Osteocyte (in vitro differentiated cells): ENCODE measurements around the gene FOXL3. TPM values are rescaled to one million over a fixed set of nuclear protein-coding genes. Genes with fewer than 3 reads are reported as not detected.

Source experiments
- DNase-seq: peaks from one replicate; pipeline ENCODE4 v3.0.0; 2021; ENCODE audit warnings: mixed read lengths; ENCODE audit not compliant: unreplicated experiment; ENCODE audit errors: extremely low spot score
- H3K27ac Mint-ChIP-seq: one replicate; pipeline ENCODE4 v1.8.0; 2021; ENCODE audit warnings: mild to moderate bottlenecking, mixed read lengths; ENCODE audit not compliant: unreplicated experiment
- H3K27me3 Mint-ChIP-seq: one replicate; pipeline ENCODE4 v1.8.0; 2021; ENCODE audit warnings: mixed read lengths; ENCODE audit not compliant: unreplicated experiment
- H3K36me3 Mint-ChIP-seq: one replicate; pipeline ENCODE4 v1.8.0; 2021; ENCODE audit warnings: mixed read lengths; ENCODE audit not compliant: unreplicated experiment
- H3K4me1 Mint-ChIP-seq: one replicate; pipeline ENCODE4 v1.8.0; 2021; ENCODE audit warnings: mixed read lengths; ENCODE audit not compliant: unreplicated experiment
- H3K4me3 Mint-ChIP-seq: one replicate; pipeline ENCODE4 v1.8.0; 2021; ENCODE audit warnings: mild to moderate bottlenecking, moderate library complexity, mixed read lengths; ENCODE audit not compliant: unreplicated experiment
- H3K9me3 Mint-ChIP-seq: one replicate; pipeline ENCODE4 v1.8.0; 2021; ENCODE audit warnings: mixed read lengths; ENCODE audit not compliant: unreplicated experiment
- CTCF ChIP-seq: fragments of 200-600 bp; sonication (generic); IDR thresholded peaks from 2 replicates; pipeline ENCODE4 v1.5.0; 2021; ENCODE audit warnings: antibody characterized with exemption, mild to moderate bottlenecking, moderate library complexity
- total RNA-seq: library from RNA; stranded (reverse); gene quantifications from 2 replicates; pipeline ENCODE4 v1.2.1, GENCODE V29; 2021

The FOXL3 gene
- total RNA-seq, 1 donor from 2014 or later = not detected

GRCh38 chr7:292226-292625 is 2.3 kb downstream of the FOXL3 start:
- no peak overlapping the region for H3K27ac Mint-ChIP-seq
- no peaks in the 10 kb centered on the region for H3K36me3 Mint-ChIP-seq
- no peaks in the 10 kb centered on the region for H3K9me3 Mint-ChIP-seq
- no peak for DNase-seq
- TF ChIP-seq CTCF = no peak
- peaks cover 13% of the 10 kb centered on the region for H3K4me1 Mint-ChIP-seq
- no peak overlapping the region for H3K4me3 Mint-ChIP-seq
- peaks cover 21% of the 10 kb centered on the region for H3K27me3 Mint-ChIP-seq

- H3K27ac Mint-ChIP-seq = no peak overlapping the region
- no peaks in the 10 kb centered on the region for H3K36me3 Mint-ChIP-seq
- no peak for DNase-seq
- H3K27me3 Mint-ChIP-seq = peaks cover 19% of the 10 kb centered on the region
- peaks cover 13% of the 10 kb centered on the region for H3K4me1 Mint-ChIP-seq
- no peak overlapping the region for H3K4me3 Mint-ChIP-seq
- no peaks in the 10 kb centered on the region for H3K9me3 Mint-ChIP-seq
- no peak for TF ChIP-seq CTCF
Observed at GRCh38 chr7:292826-293225, 2.9 kb downstream of the FOXL3 start.

GRCh38 chr7:293681-294439 is 3.9 kb downstream of the FOXL3 start:
- DNase-seq = no peak
- Mint-ChIP-seq H3K27me3 (peaks cover 14% of the 10 kb centered on the region), H3K27ac (no peak overlapping the region), H3K9me3 (no peaks in the 10 kb centered on the region), H3K36me3 (no peaks in the 10 kb centered on the region), H3K4me1 (peaks cover 13% of the 10 kb centered on the region), H3K4me3 (no peak overlapping the region)
- no peak for TF ChIP-seq CTCF

GRCh38 chr7:294440-295154 is 4.6 kb downstream of the FOXL3 start:
- Mint-ChIP-seq H3K27me3 (peaks cover 11% of the 10 kb centered on the region), H3K9me3 (no peaks in the 10 kb centered on the region), H3K4me3 (no peak overlapping the region), H3K4me1 (peaks cover 13% of the 10 kb centered on the region), H3K27ac (no peak overlapping the region), H3K36me3 (no peaks in the 10 kb centered on the region)
- DNase-seq = no peak
- TF ChIP-seq CTCF = no peak
